A549 (cell line): Measurements from ENCODE around the gene HBE1. TPM values are rescaled to one million over a fixed set of nuclear protein-coding genes. Genes with fewer than 3 reads are reported as not detected.

Experiments
- ATAC-seq, 2 experiments: fragments of 200-7000 bp in 1 of 2; fragments of >200 bp in 1 of 2; cut with Nextera tagmentation in 1 of 2; cut with Tn5 transposase in 1 of 2; 3 replicates each; pipeline versions ENCODE4 v1.8.0 to v1.9.1; 2018 to 2020; ENCODE audit warnings: mild to moderate bottlenecking in 1 of 2, moderate library complexity in 1 of 2
- CTCF ChIA-PET: fragments of 300-600 bp; sonication (Branson Sonifier 250); formaldehyde crosslinking; extraction: SDS; loops from one replicate; lab custom pipeline; 2021; ENCODE audit warnings: antibody characterized with exemption, inconsistent platforms; lab: Yijun Ruan, JAX
- POLR2A ChIA-PET: fragments of 350-600 bp; formaldehyde crosslinking; extraction: SDS; loops from one replicate; lab custom pipeline; 2021; ENCODE audit warnings: antibody characterized with exemption, inconsistent platforms; lab: Yijun Ruan, JAX
- DNase-seq, 2 experiments: peaks; one replicate each; pipeline versions ENCODE4 v3.0.0 to v3.0.0-alpha.2; 2011 to 2016; ENCODE audit warnings: low read depth in 1 of 2, low spot score in 1 of 2
- FAIRE-seq: peaks from 2 replicates; lab custom pipeline; 2011; peaks lifted over from hg19 to GRCh38; lab: Jason Lieb, UNC
- H3K27ac ChIP-seq, 2 experiments: fragments of >200 bp; sonication (Bioruptor Twin); formaldehyde crosslinking; 3 replicates each; pipeline ENCODE4 v1.5.1; 2016 to 2017
- H3K4me1 ChIP-seq: fragments of >200 bp; sonication (Bioruptor Twin); formaldehyde crosslinking; 3 replicates; pipeline ENCODE4 v1.6.1; 2016
- H3K4me2 ChIP-seq: fragments of >200 bp; sonication (Bioruptor Twin); formaldehyde crosslinking; 3 replicates; pipeline ENCODE4 v1.6.1; 2016
- H3K4me3 ChIP-seq: fragments of >200 bp; sonication (Bioruptor Twin); formaldehyde crosslinking; 3 replicates; pipeline ENCODE4 v1.5.1; 2016
- H3K9me3 ChIP-seq: fragments of >200 bp; sonication (Bioruptor Twin); formaldehyde crosslinking; 3 replicates; pipeline ENCODE4 v1.6.1; 2016
- CBX8 ChIP-seq: fragments of 200-600 bp; sonication (generic); IDR thresholded peaks from 2 replicates; pipeline ENCODE4 v1.6.1; 2016
- CEBPB ChIP-seq, 2 experiments: fragments of >200 bp in 1 of 2; sonication (Bioruptor Twin) in 1 of 2; formaldehyde crosslinking in 1 of 2; IDR thresholded peaks; 2 replicates each; pipeline ENCODE4 v1.6.1; 2012 to 2016
- CHD2 ChIP-seq: fragments of 150-350 bp; IDR thresholded peaks from 2 replicates; pipeline ENCODE4 v1.6.1; 2014; ENCODE audit warnings: low read length; ENCODE audit not compliant: partially characterized antibody
- EHF ChIP-seq: fragments of 250-450 bp; sonication (Bioruptor Pico); IDR thresholded peaks from 2 replicates; pipeline ENCODE4 v1.5.0; 2020; ENCODE audit warnings: mild to moderate bottlenecking
- ELK1 ChIP-seq: fragments of 150-350 bp; IDR thresholded peaks from 2 replicates; pipeline ENCODE4 v1.6.1; 2014; ENCODE audit warnings: low read depth, mild to moderate bottlenecking, low read length
- FOSL2 ChIP-seq, 2 experiments: fragments of 450-650 bp in 1 of 2; fragments of >200 bp in 1 of 2; sonication (Bioruptor Twin) in 1 of 2; formaldehyde crosslinking; IDR thresholded peaks; 2 replicates each; pipeline versions ENCODE4 v1.5.0 to v1.6.1; 2016 to 2020; ENCODE audit warnings: mild to moderate bottlenecking in 1 of 2, moderate library complexity in 1 of 2
- HOXA7 ChIP-seq: fragments of 250-450 bp; sonication (Bioruptor Pico); IDR thresholded peaks from 2 replicates; pipeline ENCODE4 v1.5.0; 2020; ENCODE audit warnings: mild to moderate bottlenecking, moderate library complexity
- HOXB13 ChIP-seq: fragments of 250-450 bp; sonication (Bioruptor Pico); IDR thresholded peaks from 2 replicates; pipeline ENCODE4 v1.5.0; 2020; ENCODE audit warnings: low read depth, mild to moderate bottlenecking, moderate library complexity
- JUN ChIP-seq, 2 experiments: fragments of >200 bp; sonication (Bioruptor Twin); formaldehyde crosslinking; IDR thresholded peaks; 2 replicates in 1 of 2; 3 replicates in 1 of 2; pipeline ENCODE4 v1.6.1; 2016 to 2017
- KDM1A ChIP-seq: fragments of 200-600 bp; sonication (generic); IDR thresholded peaks from 2 replicates; pipeline ENCODE4 v1.6.1; 2016; ENCODE audit warnings: low read depth, mild to moderate bottlenecking
- KDM5A ChIP-seq: fragments of 200-600 bp; sonication (generic); IDR thresholded peaks from 2 replicates; pipeline ENCODE4 v1.6.1; 2016; ENCODE audit warnings: antibody characterized with exemption, mild to moderate bottlenecking
- NFE2L2 ChIP-seq: fragments of 150-350 bp; conservative IDR thresholded peaks from 2 replicates; pipeline ENCODE4 v1.6.1; 2014; ENCODE audit warnings: low read length
- NPAS2 ChIP-seq: fragments of 250-450 bp; sonication (Bioruptor Pico); IDR thresholded peaks from 2 replicates; pipeline ENCODE4 v1.8.0; 2022; ENCODE audit warnings: mild to moderate bottlenecking, moderate library complexity, borderline replicate concordance
- PHF8 ChIP-seq: fragments of 200-600 bp; sonication (generic); IDR thresholded peaks from 2 replicates; pipeline ENCODE4 v1.6.1; 2016; ENCODE audit warnings: low read depth, mild to moderate bottlenecking, antibody characterized with exemption, moderate library complexity, borderline replicate concordance
- POLR2AphosphoS2 ChIP-seq: conservative IDR thresholded peaks from 2 replicates; pipeline ENCODE4 v1.6.1; 2012; ENCODE audit warnings: low read length, improper control_type of control experiment, inconsistent platforms
- RCOR1 ChIP-seq: fragments of 150-350 bp; IDR thresholded peaks from 2 replicates; pipeline ENCODE4 v1.6.1; 2014; ENCODE audit warnings: antibody characterized with exemption, low read length, low read depth
- REST ChIP-seq: fragments of 200-600 bp; sonication (generic); IDR thresholded peaks from 2 replicates; pipeline ENCODE4 v1.6.1; 2016; ENCODE audit warnings: antibody characterized with exemption, mild to moderate bottlenecking, moderate library complexity
- TP53 ChIP-seq: fragments of 250-450 bp; sonication (Bioruptor Pico); IDR thresholded peaks from 2 replicates; pipeline ENCODE4 v1.5.0; 2021; ENCODE audit warnings: mild to moderate bottlenecking, moderate library complexity
- ZSCAN20 ChIP-seq: fragments of 250-450 bp; sonication (Bioruptor Pico); IDR thresholded peaks from 2 replicates; pipeline ENCODE4 v1.8.0; 2022; ENCODE audit warnings: mild to moderate bottlenecking, moderate library complexity
- whole genome bisulfite sequencing: methylation state at CpG from one replicate; pipeline ENCODE4 v1.1.6; 2017; ENCODE audit errors: missing lambda C conversion rate; 5-methylcytosine and 5-hydroxymethylcytosine counted together
- polyA plus RNA-seq, 4 experiments: library from polyadenylated mRNA; depleted of rRNA in 3 of 4; stranded (reverse); fragments of >200 nt; fragmentation: RNase III in 1 of 4; extraction: RNeasy Plus Mini Kit Qiagen cat#74134 plus additional on column Dnase treatment in 1 of 4; gene quantifications; 2 replicates in 3 of 4; 3 replicates in 1 of 4; pipeline ENCODE4 v1.2.3, GENCODE V29; 2011 to 2017
- TF ChIP-seq, protein P1 (sequence below): IDR thresholded peaks from 2 replicates; pipeline ENCODE4 v1.6.1; 2012; ENCODE audit warnings: low read depth, borderline replicate concordance
- TF ChIP-seq, protein P2 (sequence below): fragments of 450-650 bp; IDR thresholded peaks from 2 replicates; pipeline ENCODE4 v1.6.1; 2014; ENCODE audit warnings: antibody characterized with exemption
- TF ChIP-seq, protein P3 (sequence below): fragments of >200 bp; sonication (Bioruptor Twin); formaldehyde crosslinking; IDR thresholded peaks from 3 replicates; pipeline ENCODE4 v1.5.1; 2016

The HBE1 gene
- polyA plus RNA-seq, 2 of the 4 experiments (the other 2 are of a cell fraction) = 0.32 TPM; not detected in 1

DNA sequence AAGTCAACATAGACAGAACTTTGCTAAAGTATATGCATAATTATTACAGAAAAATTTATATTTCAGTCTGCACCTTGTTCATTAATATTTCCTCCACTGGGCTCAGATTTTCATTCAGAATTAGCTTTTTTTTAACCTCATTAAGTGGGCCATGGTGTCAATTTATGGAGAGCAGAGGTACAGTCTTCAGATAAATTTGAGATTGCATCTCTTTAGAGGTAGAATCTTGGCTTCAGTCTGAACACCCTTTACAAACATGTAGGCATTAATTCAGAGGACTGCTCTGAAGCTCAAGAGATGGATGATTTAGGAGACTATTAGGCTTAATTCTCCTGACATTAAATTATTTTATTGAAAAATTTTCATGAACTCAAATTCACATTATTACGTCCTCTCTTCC, 39.5 kb downstream of the HBE1 start (continued):
- no peak for TF ChIP-seq NFE2L2
- TF ChIP-seq RCOR1 = no peak
- TF ChIP-seq HOXA7 (CRISPR knock-in tag) = no peak
- TF ChIP-seq ZSCAN20 (CRISPR knock-in tag) = no peak

GRCh38 chr11:5229796-5230195, 39.9 kb downstream of the HBE1 start:
- FAIRE-seq (no peak), ATAC-seq (no peak), DNase-seq (no peak)
- CTCF ChIA-PET = interaction anchor here (0.8 to 1.5 kb wide), 2 partner anchors 21 to 57 kb away, joined by 3 to 4 read pairs; no protein-coding TSS in a partner anchor
- Histone ChIP-seq H3K4me1 (no peaks in the 10 kb centered on the region), H3K27ac (no peak overlapping the region), H3K4me2 (no peak overlapping the region), H3K4me3 (no peak overlapping the region), H3K9me3 (no peaks in the 10 kb centered on the region)
- POLR2A ChIA-PET = no interaction called here
- TF ChIP-seq NPAS2 = no peak
- TF ChIP-seq CEBPB (IDR thresholded peaks at IDR 0.05) = no peak
- TF ChIP-seq TP53 (CRISPR knock-in tag) = no peak
- no peak for TF ChIP-seq POLR2AphosphoS2
- TF ChIP-seq HOXB13 (CRISPR knock-in tag) = no peak
- TF ChIP-seq, protein P1, sequence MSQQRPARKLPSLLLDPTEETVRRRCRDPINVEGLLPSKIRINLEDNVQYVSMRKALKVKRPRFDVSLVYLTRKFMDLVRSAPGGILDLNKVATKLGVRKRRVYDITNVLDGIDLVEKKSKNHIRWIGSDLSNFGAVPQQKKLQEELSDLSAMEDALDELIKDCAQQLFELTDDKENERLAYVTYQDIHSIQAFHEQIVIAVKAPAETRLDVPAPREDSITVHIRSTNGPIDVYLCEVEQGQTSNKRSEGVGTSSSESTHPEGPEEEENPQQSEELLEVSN = no peak
- no peak for TF ChIP-seq KDM1A
- TF ChIP-seq, protein P2, sequence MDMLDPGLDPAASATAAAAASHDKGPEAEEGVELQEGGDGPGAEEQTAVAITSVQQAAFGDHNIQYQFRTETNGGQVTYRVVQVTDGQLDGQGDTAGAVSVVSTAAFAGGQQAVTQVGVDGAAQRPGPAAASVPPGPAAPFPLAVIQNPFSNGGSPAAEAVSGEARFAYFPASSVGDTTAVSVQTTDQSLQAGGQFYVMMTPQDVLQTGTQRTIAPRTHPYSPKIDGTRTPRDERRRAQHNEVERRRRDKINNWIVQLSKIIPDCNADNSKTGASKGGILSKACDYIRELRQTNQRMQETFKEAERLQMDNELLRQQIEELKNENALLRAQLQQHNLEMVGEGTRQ = no peak
- TF ChIP-seq CBX8 = no peak
- no peak for TF ChIP-seq KDM5A
- no peak for TF ChIP-seq REST
- TF ChIP-seq, protein P3, sequence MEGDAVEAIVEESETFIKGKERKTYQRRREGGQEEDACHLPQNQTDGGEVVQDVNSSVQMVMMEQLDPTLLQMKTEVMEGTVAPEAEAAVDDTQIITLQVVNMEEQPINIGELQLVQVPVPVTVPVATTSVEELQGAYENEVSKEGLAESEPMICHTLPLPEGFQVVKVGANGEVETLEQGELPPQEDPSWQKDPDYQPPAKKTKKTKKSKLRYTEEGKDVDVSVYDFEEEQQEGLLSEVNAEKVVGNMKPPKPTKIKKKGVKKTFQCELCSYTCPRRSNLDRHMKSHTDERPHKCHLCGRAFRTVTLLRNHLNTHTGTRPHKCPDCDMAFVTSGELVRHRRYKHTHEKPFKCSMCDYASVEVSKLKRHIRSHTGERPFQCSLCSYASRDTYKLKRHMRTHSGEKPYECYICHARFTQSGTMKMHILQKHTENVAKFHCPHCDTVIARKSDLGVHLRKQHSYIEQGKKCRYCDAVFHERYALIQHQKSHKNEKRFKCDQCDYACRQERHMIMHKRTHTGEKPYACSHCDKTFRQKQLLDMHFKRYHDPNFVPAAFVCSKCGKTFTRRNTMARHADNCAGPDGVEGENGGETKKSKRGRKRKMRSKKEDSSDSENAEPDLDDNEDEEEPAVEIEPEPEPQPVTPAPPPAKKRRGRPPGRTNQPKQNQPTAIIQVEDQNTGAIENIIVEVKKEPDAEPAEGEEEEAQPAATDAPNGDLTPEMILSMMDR = no peak
- no peak for TF ChIP-seq EHF (CRISPR knock-in tag)
- no peak for TF ChIP-seq ELK1
- TF ChIP-seq HOXA7 (CRISPR knock-in tag) = no peak
- TF ChIP-seq JUN (IDR thresholded peaks at IDR 0.05) = no peak
- no peak for TF ChIP-seq FOSL2 (IDR thresholded peaks at IDR 0.05)
- no peak for TF ChIP-seq FOSL2 (CRISPR knock-in tag; IDR thresholded peaks at IDR 0.05)
- TF ChIP-seq PHF8 = no peak
- no peak for TF ChIP-seq CHD2
- WGBS = 64% methylated on average over 2 of the region's 2 CpGs
